Upper lobe of left lung (tissue), 6 donors: ENCODE measurements around the gene GPR108. TPM values are rescaled to one million over a fixed set of nuclear protein-coding genes. Genes with fewer than 3 reads are reported as not detected.

Experiments used
- ATAC-seq, 2 donors: fragments of 200-7000 bp; cut with Tn5 transposase; one replicate each; pipeline ENCODE4 v1.9.1; 2022; ENCODE audit warnings: mild to moderate bottlenecking in 2 of 2, moderate library complexity in 2 of 2; ENCODE audit not compliant: low FRiP score in 2 of 2
- DNase-seq, 2 donors: peaks; one replicate each; pipeline ENCODE4 v3.0.0-alpha.2; 2019 to 2020
- H3K27ac ChIP-seq, 4 donors: fragments of 200-600 bp; sonication (generic); one replicate each; pipeline ENCODE4 v1.5.1; 2016 to 2019
- H3K27me3 ChIP-seq, 4 donors: fragments of 200-600 bp; sonication (generic); one replicate each; pipeline ENCODE4 v1.5.1; 2017 to 2019
- H3K36me3 ChIP-seq, 4 donors: fragments of 200-600 bp; sonication (generic); one replicate each; pipeline ENCODE4 v1.5.1; 2016 to 2019
- H3K4me1 ChIP-seq, 4 donors: fragments of 200-600 bp; sonication (generic); one replicate each; pipeline ENCODE4 v1.5.1; 2018 to 2019
- H3K4me3 ChIP-seq, 4 donors: fragments of 200-600 bp; sonication (generic); one replicate each; pipeline ENCODE4 v1.5.1; 2017 to 2019; ENCODE audit warnings: mild to moderate bottlenecking in 2 of 4, moderate library complexity in 1 of 4
- H3K9me3 ChIP-seq, 4 donors: fragments of 200-600 bp; sonication (generic); one replicate each; pipeline ENCODE4 v1.5.1; 2018 to 2019
- EP300 ChIP-seq, 4 donors: sonication (generic); formaldehyde crosslinking; IDR thresholded peaks; one replicate each; pipeline ENCODE4 v1.5.1; 2017; ENCODE audit warnings: antibody characterized with exemption in 4 of 4, control low read depth in 2 of 4
- POLR2A ChIP-seq, 4 donors: fragments of 450-650 bp; IDR thresholded peaks; one replicate each; pipeline ENCODE4 v1.5.1; 2016 to 2017; ENCODE audit warnings: antibody characterized with exemption in 4 of 4, mild to moderate bottlenecking in 2 of 4
- POLR2AphosphoS5 ChIP-seq, 2 donors: sonication (generic); formaldehyde crosslinking; IDR thresholded peaks; one replicate each; pipeline ENCODE4 v1.5.1; 2017; ENCODE audit warnings: antibody characterized with exemption in 2 of 2
- WGBS, 2 donors: methylation state at CpG; one replicate each; pipeline ENCODE4 v1.1.5; 2017 to 2018; 5-methylcytosine and 5-hydroxymethylcytosine counted together
- total RNA-seq, 6 donors: library from RNA; depleted of rRNA in 4 of 6; stranded (reverse); fragments of >200 nt in 4 of 6; gene quantifications; one replicate each; pipeline versions ENCODE4 v1.1.0 to v1.2.1, GENCODE V29; 2016 to 2021
- TF ChIP-seq, protein P1 (sequence below), 6 experiments: fragments of 450-650 bp in 4 of 6; fragments of 200-600 bp in 2 of 6; sonication (generic) in 2 of 6; IDR thresholded peaks; one replicate each; pipeline ENCODE4 v1.5.1; 2016 to 2019; ENCODE audit warnings: antibody characterized with exemption in 6 of 6
- donor health status: DM: no; HTN: no; CAD: no; lungs with moderate emphysema.
- donor health status: DM: no; HTN: yes; CAD: no; lungs with severe emphysema.

GPR108 gene
- total RNA-seq, 6 donors from 2014 or later = 51.6 to 105 (median 69.0) TPM

GRCh38 chr19:6736169-6736916, 1.0 kb downstream of the GPR108 start:
- peak; percentile 53 to 87 for DNase-seq
- peak overlapping the region; percentile 91 to 99 (median 96) for H3K27ac ChIP-seq
- WGBS, 2 donors = 23 to 36% methylated on average over 18 to 25 of the region's 25 CpGs
- peaks cover 0 to 7% (median 0%) of the 10 kb centered on the region in 4 donors for H3K27me3 ChIP-seq
- peaks cover 28 to 49% (median 36%) of the 10 kb centered on the region in 4 donors for H3K4me1 ChIP-seq
- TF ChIP-seq POLR2AphosphoS5 (IDR thresholded peaks at IDR 0.05) = peak; percentile 21 to 38
- TF ChIP-seq, protein P1, sequence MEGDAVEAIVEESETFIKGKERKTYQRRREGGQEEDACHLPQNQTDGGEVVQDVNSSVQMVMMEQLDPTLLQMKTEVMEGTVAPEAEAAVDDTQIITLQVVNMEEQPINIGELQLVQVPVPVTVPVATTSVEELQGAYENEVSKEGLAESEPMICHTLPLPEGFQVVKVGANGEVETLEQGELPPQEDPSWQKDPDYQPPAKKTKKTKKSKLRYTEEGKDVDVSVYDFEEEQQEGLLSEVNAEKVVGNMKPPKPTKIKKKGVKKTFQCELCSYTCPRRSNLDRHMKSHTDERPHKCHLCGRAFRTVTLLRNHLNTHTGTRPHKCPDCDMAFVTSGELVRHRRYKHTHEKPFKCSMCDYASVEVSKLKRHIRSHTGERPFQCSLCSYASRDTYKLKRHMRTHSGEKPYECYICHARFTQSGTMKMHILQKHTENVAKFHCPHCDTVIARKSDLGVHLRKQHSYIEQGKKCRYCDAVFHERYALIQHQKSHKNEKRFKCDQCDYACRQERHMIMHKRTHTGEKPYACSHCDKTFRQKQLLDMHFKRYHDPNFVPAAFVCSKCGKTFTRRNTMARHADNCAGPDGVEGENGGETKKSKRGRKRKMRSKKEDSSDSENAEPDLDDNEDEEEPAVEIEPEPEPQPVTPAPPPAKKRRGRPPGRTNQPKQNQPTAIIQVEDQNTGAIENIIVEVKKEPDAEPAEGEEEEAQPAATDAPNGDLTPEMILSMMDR (IDR thresholded peaks at IDR 0.05) = peak; percentile 48 to 82 (median 76)
- no peak for TF ChIP-seq EP300 (IDR thresholded peaks at IDR 0.05)
- TF ChIP-seq POLR2A (IDR thresholded peaks at IDR 0.05) = peak in 2 of 4 donors; percentile 25 to 45
- no peaks in the 10 kb centered on the region for H3K9me3 ChIP-seq
- peak overlapping the region; percentile 60 to 96 (median 89) for H3K4me3 ChIP-seq
- ATAC-seq = peak; percentile 16 to 50
- peaks cover 7 to 28% (median 23%) of the 10 kb centered on the region in 4 donors for H3K36me3 ChIP-seq

GRCh38 chr19:6735181-6735911, 2.0 kb downstream of the GPR108 start:
- Histone ChIP-seq H3K4me1 (peaks cover 23 to 46% (median 32%) of the 10 kb centered on the region in 4 donors), H3K4me3 (no peak overlapping the region), H3K27ac (peak overlapping the region; percentile 91 to 99 (median 96)), H3K36me3 (peaks cover 7 to 33% (median 25%) of the 10 kb centered on the region in 4 donors), H3K9me3 (no peaks in the 10 kb centered on the region), H3K27me3 (peaks cover 0 to 4% (median 0%) of the 10 kb centered on the region in 4 donors)
- DNase-seq (no peak), ATAC-seq (no peak)
- TF ChIP-seq, protein P1 (IDR thresholded peaks at IDR 0.05) = no peak
- TF ChIP-seq EP300 (IDR thresholded peaks at IDR 0.05) (no peak), POLR2AphosphoS5 (IDR thresholded peaks at IDR 0.05) (no peak), POLR2A (IDR thresholded peaks at IDR 0.05) (no peak)
- 78 to 81% methylated on average over 14 to 15 of the region's 15 CpGs for WGBS, 2 donors

- no peak for DNase-seq
- H3K9me3 ChIP-seq = no peaks in the 10 kb centered on the region
- TF ChIP-seq, protein P1 (IDR thresholded peaks at IDR 0.05) = no peak
- no peak for TF ChIP-seq POLR2A (IDR thresholded peaks at IDR 0.05)
- TF ChIP-seq EP300 (IDR thresholded peaks at IDR 0.05) = no peak
- TF ChIP-seq POLR2AphosphoS5 (IDR thresholded peaks at IDR 0.05) = no peak
- H3K27me3 ChIP-seq = no peaks in the 10 kb centered on the region
- peak overlapping the region in 1 of 4 donors; percentile 96 for H3K27ac ChIP-seq
- H3K36me3 ChIP-seq = peaks cover 7 to 33% (median 25%) of the 10 kb centered on the region in 4 donors
- WGBS, 2 donors = 74 to 79% methylated on average over 19 to 20 of the region's 20 CpGs
- ATAC-seq = no peak
- H3K4me3 ChIP-seq = no peak overlapping the region
- H3K4me1 ChIP-seq = peaks cover 27 to 51% (median 34%) of the 10 kb centered on the region in 4 donors
Observed at GRCh38 chr19:6734096-6734696, 3.2 kb downstream of the GPR108 start.

GRCh38 chr19:6733338-6734095, 3.9 kb downstream of the GPR108 start:
- H3K4me3 ChIP-seq = no peak overlapping the region
- no peak overlapping the region for H3K27ac ChIP-seq
- DNase-seq (peak in 1 of 2 donors; percentile 79), ATAC-seq (no peak)
- H3K4me1 ChIP-seq = peaks cover 27 to 51% (median 34%) of the 10 kb centered on the region in 4 donors
- TF ChIP-seq, protein P1 (IDR thresholded peaks at IDR 0.05) = peak in 1 of 6 experiments; percentile 5
- no peak for TF ChIP-seq EP300 (IDR thresholded peaks at IDR 0.05)
- peaks cover 7 to 33% (median 25%) of the 10 kb centered on the region in 4 donors for H3K36me3 ChIP-seq
- whole genome bisulfite sequencing, 2 donors = 88 to 96% methylated on average over 7 to 21 of the region's 29 CpGs
- H3K27me3 ChIP-seq = no peaks in the 10 kb centered on the region
- H3K9me3 ChIP-seq = no peaks in the 10 kb centered on the region
